COLO668 (cell line): ENCODE data around the gene POMGNT1.

Source experiments
- DNase-seq: peaks from one replicate; lab custom pipeline; 2025; ENCODE audit not compliant: unreplicated experiment; lab: John Stamatoyannopoulos, UW

The POMGNT1 gene

GRCh38 chr1:46183926-46184557 is 14.2 kb downstream of the POMGNT1 start:
- DNase-seq = no peak

DNA sequence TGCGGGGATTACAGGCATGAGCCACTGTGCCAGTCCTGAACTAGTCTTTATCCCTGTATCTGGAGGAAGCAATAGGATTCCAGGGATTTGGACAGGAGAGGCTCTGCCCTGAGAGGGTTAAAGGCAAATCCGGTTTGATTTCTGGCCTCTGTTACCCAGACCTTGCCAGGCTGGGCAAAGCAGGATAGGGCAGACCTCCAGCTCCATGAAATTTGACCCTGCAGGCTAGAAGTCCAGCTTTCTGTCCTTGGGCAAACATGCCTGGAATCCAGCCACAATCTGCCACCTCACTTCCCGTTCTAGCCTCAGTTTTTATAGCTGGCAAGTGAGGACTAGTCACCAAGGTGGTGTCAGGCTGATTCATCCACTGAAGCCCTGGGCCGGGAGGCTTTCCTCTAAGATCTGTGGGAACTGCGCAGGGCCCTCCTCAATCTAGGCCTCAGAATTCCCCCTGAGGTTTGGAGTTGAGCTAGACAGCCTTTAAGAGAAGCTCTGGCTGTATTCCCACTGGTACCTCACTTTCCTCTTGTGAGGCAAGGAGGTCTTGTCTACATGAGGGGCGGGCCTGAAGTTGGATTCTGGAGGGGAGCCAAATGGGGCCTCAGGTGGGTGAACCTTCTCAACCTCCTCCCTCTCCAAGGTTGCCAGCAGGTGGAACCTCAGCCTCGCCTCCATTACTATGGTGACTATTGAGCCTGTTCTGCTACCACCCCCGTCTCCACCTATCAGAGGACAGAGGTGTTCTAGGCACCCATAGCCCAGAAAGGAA is 15.0 kb downstream of the POMGNT1 start:
- DNase-seq = peak; percentile 91

GRCh38 chr1:46181343-46182260 is 16.6 kb downstream of the POMGNT1 start:
- DNase-seq = no peak

DNA sequence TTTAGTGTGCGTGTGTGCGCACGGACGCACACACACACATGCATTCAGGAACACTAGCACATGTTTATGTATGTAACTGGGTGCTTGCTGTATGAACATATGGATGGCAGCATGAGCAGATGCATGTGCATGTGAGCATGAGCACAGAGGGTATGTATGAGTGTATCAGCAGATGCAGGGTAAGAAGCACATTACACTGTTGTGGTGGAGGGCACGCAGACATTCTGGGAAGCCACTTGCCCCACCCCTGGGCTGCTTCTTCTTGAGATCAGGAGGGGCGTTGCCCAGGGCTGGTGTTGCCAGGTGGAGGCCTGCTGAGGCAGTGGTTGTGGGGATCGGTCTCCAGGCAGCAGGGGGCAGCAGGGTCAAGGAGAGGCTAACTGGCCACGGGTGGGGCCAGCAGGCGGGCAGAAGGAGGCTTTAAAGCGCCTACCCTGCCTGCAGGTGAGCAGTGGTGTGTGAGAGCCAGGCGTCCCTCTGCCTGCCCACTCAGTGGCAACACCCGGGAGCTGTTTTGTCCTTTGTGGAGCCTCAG is 18.1 kb downstream of the POMGNT1 start:
- peak; percentile 85 for DNase-seq

DNA sequence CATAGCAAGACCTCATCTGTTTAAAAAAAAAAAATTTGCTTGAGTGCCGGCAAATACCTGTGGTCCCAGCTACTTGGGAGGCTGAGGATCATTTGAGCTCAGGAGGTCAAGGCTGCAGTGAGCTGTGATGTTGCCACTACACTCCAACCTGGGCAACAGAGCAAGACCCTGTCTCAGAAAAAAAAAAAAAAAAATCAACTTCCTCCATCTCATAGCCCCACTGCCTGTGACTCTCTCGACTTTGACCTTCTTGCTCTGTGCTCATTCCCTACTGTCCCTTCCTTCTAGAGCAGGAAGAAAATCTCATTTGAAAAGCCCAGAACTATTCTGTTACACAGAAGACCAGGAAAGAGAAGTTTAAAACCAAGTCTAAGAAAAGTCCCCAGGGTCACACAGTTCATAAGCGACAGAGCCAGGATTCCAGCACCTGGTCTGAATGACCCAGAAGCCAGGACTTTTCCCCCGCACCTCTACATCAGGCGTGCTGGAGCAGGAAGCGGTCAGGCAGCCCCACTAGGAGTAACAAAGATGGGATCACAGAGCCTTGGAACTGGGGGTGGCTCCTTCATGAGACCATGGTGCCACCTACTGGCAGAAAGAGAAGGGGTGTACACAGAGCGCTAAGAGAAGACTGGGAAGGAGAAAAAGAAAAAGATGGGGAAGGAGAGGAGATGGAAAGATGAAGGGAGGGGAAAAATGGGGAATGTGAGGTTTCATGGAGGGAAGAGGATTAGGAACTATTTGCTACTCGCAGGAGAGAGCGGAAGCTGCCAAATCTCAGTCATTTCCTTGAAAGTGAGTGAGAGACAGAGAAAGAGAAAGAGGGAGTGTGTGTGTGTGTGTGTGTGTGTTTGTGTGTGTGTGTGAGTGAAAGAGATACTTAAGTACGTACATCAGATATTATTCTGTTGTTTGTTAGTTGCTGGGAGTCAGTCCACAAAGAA is 18.8 kb downstream of the POMGNT1 start:
- peak; percentile 92 for DNase-seq

DNA sequence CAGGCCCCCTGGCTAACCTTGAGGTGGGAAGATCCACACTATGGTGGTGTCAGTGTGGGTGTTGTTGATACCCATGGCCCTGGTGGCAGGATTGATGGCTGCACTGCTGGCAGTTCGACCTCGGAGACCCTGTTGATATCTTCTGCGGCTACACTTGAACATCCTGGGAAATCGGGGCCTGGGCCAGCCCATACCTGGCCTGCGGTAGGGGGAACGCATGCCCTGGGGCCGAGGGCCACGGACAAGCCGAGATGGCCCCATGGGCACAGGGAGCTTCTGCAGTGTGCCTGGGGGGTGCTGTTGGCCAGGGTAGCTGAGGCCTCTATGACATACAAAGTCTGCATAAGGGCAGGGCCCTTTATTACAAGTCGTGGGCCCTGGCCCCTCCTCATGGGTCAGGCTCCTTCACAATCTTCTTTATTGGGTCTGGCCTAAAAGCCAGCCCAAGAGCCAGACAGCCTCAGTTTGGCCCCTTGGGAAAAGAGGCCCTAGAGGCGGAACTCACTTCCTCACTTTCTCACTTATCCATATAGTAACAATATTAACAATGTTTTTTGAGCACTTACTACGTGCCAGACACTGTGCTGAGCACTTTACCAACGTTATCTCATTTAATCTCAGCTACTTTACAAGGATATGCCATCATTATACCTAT is 21.9 kb downstream of the POMGNT1 start, which contains the start of gene P3R3URF:
P3R3URF (minus strand) TSS at position 278 of the 655 bp plus-strand sequence; CDS start at position 261, 17 bp downstream.
- DNase-seq = no peak

DNA sequence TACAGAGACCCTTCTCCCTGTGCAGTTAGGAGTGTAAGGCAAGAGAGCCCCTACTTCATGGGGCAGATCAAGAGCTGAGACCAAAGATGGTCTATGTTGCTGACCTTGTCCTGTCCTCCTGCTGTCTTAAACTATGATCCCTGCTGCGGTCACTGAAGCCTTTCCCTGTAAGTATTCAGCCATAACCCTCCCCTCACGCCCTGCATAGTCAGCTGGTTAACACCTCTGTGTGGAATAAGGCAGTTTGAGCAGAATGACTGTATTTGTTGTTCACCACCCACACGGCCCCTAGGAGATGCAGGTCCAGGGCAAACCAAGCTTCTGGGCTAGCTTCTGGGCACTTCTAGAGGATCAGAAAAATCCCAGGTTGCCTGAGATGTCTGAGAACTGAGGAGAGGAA is 23.0 kb downstream of the POMGNT1 start:
- no peak for DNase-seq

DNA sequence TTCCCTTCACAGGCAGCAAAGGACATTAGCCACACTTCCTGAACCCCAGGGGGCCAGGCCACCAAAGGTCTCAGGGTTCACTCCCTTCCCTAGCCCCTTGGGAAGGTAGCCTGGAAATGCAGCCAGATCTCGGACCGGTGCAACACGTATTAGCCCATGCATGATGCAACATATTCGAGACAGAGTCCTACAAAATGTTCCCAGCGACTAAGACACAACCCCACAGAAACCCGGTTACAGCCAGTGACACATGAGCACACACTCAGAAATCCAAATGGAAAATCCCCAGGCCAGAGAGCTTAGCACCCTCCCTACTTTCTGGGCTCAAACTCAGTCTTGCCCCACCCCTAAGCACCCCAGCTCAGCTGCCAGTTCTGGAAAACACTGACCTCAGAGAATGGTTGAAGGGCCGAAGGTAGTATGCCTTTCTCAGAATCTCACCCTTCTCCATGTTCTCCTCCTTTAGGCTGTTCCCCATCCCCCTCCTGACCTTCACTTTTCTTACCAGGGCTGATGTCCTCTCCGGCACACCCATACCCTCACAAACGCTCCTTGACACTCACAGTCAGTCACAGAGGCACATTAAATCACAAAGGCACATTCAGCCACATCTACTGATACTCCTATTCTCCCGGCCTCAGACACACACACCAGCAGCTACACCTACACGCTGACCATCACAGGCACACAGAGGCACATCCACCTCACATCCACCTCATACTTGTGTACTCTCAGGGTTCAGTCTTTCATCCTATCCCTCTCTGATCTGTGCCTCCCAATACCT is 23.6 kb downstream of the POMGNT1 start, which contains the start of gene TSPAN1:
TSPAN1 (plus strand) TSS at position 640 of the 784 bp plus-strand sequence. CDS start 6,021 bp downstream, outside the sequence.
- DNase-seq = no peak

GRCh38 chr1:46173361-46173856 is 24.8 kb downstream of the POMGNT1 start:
- DNase-seq = peak; percentile 65

DNA sequence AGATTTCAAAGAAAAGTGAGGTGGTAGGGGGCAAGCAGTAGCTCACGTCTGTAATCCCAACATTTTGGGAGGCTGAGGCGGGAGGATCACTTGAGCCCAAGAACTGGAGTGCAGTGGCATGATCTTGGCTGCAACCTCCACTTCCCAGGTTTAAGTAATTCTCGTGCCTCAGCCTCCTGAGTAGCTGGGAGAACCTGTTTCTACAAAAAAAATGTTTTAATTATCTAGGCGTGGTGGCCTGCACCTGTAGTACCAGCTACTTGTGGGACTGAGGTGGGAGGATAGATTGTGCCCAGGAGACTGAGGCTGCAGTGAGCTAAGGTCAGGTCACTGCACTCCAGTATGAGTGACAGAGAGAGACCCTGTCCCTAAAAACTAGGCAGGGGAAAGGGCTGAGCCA is 25.9 kb downstream of the POMGNT1 start:
- no peak for DNase-seq

DNA sequence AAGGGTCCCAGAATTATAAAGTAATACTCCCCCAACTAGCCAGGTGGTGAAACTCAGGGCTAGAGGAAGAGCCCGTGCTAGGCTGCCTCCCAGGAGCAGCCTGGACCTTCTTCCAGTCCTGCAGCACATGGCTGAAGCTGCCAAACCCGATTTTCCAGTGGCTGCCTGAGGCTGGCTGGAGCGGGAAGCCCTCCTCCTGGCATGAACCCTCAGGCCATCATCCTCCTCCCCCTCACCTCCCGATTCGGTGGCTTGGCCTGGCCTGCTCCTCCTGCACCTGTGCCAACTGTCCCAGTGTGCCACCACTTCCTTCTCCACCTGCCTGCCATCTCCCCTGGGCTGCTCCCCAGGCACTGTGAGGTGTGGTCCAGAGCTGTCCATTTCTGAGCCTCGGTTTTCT is 26.4 kb downstream of the POMGNT1 start:
- DNase-seq = peak; percentile 80

GRCh38 chr1:46171351-46171750 is 26.9 kb downstream of the POMGNT1 start:
- no peak for DNase-seq

GRCh38 chr1:46169811-46170454 is 28.3 kb downstream of the POMGNT1 start:
- no peak for DNase-seq

- no peak for DNase-seq
Measured at GRCh38 chr1:46168477-46168876, 29.8 kb downstream of the POMGNT1 start.

GRCh38 chr1:46166521-46167462 is 31.4 kb downstream of the POMGNT1 start:
- peak; percentile 44 for DNase-seq

DNA sequence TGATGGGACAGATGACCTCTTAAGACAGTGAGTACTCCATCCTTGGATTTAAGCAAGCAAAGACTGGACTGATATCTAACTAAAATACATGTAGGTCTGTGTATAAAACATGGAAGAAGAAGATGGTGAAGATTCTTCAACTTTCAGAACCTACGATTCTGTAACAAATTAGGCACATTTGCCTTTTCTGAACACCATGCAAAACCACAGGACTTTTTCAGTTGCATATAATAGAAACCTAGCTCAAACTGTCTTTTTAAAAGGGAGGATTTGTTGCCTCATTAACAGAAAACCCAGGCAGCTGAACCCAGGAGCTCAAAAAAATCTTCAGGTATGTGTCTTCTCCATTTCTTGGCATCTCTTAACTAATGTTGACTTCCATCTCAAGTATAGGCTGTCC is 38.0 kb downstream of the POMGNT1 start:
- no peak for DNase-seq

DNA sequence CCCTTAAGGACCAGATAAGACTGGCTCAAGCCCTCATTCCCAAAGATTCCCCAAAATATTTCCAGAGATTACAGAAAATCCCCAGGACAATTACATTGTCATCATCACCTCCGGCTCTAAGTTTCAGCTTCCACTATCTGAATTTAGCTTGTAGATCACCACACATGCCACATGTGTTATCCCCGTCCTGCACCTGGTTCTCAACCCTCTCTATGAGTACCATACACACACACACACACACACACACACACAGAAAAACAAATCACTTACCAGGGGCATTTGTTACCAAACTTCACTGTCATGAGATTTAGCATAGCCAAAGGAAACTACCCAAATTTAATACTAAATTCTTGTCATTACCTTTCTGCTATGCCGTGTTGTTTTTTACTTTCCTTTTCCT is 38.7 kb downstream of the POMGNT1 start:
- DNase-seq = no peak
